ENCODE measurements around the gene GRPEL2.

The GRPEL2 gene

GRCh38 chr5:149400304-149400703 is 55.0 kb downstream of the GRPEL2 start:
- DNase-seq (ENCODE audit: low read depth), result no peak
- TF ChIP-seq CTCF (IDR thresholded peaks at IDR 0.05; ENCODE audit: insufficient read depth, low read depth, low read length, missing control alignments), result no peak
- no peak overlapping the region for H3K4me3 ChIP-seq (ENCODE audit: low read depth, low read length)

- no peak overlapping the region for H3K4me3 ChIP-seq (ENCODE audit: low read depth, low read length)
- DNase-seq (ENCODE audit: low read depth), result no peak
Observed at GRCh38 chr5:149401051-149401450, 55.8 kb downstream of the GRPEL2 start.

GRCh38 chr5:149402291-149402690 is 57.0 kb downstream of the GRPEL2 start:
- H3K4me3 ChIP-seq (ENCODE audit: low read depth, low read length), result no peak overlapping the region
- no peak for TF ChIP-seq CTCF (IDR thresholded peaks at IDR 0.05; ENCODE audit: insufficient read depth, low read depth, low read length, missing control alignments)
- DNase-seq (ENCODE audit: low read depth), result no peak

More at GRCh38 chr5:149401051-149401450, 55.8 kb downstream of the GRPEL2 start:
- TF ChIP-seq CTCF (IDR thresholded peaks at IDR 0.05; ENCODE audit: insufficient read depth, low read depth, low read length, missing control alignments), result no peak
